Peyer's patch (tissue), 4 donors: ENCODE results near the gene FAM89A.

Source experiments
- POLR2A ChIP-seq, 2 donors: fragments of 450-650 bp; IDR thresholded peaks; one replicate each; pipeline ENCODE4 v1.5.1; 2017; ENCODE audit warnings: antibody characterized with exemption in 2 of 2, mild to moderate bottlenecking in 2 of 2, moderate library complexity in 2 of 2
- TF ChIP-seq, protein P1 (sequence below), 6 experiments: fragments of 450-650 bp in 4 of 6; fragments of 200-600 bp in 2 of 6; sonication (generic) in 1 of 6; IDR thresholded peaks; one replicate each; pipeline ENCODE4 v1.5.1; 2017 to 2019; ENCODE audit warnings: antibody characterized with exemption in 6 of 6, mild to moderate bottlenecking in 3 of 6, moderate library complexity in 1 of 6

- no peak for TF ChIP-seq POLR2A (IDR thresholded peaks at IDR 0.05)
- TF ChIP-seq, protein P1, sequence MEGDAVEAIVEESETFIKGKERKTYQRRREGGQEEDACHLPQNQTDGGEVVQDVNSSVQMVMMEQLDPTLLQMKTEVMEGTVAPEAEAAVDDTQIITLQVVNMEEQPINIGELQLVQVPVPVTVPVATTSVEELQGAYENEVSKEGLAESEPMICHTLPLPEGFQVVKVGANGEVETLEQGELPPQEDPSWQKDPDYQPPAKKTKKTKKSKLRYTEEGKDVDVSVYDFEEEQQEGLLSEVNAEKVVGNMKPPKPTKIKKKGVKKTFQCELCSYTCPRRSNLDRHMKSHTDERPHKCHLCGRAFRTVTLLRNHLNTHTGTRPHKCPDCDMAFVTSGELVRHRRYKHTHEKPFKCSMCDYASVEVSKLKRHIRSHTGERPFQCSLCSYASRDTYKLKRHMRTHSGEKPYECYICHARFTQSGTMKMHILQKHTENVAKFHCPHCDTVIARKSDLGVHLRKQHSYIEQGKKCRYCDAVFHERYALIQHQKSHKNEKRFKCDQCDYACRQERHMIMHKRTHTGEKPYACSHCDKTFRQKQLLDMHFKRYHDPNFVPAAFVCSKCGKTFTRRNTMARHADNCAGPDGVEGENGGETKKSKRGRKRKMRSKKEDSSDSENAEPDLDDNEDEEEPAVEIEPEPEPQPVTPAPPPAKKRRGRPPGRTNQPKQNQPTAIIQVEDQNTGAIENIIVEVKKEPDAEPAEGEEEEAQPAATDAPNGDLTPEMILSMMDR (IDR thresholded peaks at IDR 0.05): no peak
These were observed 23.8 kb downstream of the FAM89A start for GRCh38 chr1:231016234-231016633.
